ENCODE measurements around the gene NAXE.

The NAXE gene

GRCh38 chr1:156594190-156594589, 2.6 kb downstream of the NAXE start:
- no peak for TF ChIP-seq ZFX (IDR thresholded peaks at IDR 0.05; ENCODE audit: borderline replicate concordance)
- TF ChIP-seq CTCF (IDR thresholded peaks at IDR 0.05): no peak
- peak overlapping the region; percentile 89 for H3K27ac ChIP-seq

- TF ChIP-seq CTCF (IDR thresholded peaks at IDR 0.05) (no peak), ZFX (IDR thresholded peaks at IDR 0.05; ENCODE audit: borderline replicate concordance) (no peak)
- peak overlapping the region; percentile 89 for H3K27ac ChIP-seq
Observed at GRCh38 chr1:156595016-156595415, 3.4 kb downstream of the NAXE start.

GRCh38 chr1:156596426-156596825, 4.8 kb downstream of the NAXE start:
- no peak for TF ChIP-seq CTCF (IDR thresholded peaks at IDR 0.05)
- no peak for TF ChIP-seq ZFX (IDR thresholded peaks at IDR 0.05; ENCODE audit: borderline replicate concordance)
- H3K27ac ChIP-seq: peak overlapping the region; percentile 89

DNA sequence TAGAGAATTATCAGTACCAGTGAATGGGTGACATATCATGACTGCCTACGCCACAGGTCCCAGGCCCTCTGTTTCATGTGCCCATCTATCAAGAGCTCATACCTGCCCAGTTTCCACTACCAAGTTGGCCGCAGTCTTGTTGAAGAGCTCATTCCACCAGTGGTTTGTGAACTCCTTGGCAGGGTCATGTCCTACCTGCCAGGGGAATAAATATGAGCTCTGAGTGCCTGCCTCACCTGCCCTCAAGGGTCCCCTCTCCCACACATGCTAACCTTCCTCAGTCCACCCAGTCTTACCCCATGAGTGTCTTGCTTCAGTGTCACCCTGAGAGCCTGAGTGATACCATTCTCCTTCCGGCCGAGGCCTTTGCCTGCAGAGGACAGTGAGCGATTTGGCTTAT, 6.5 kb downstream of the NAXE start:
- TF ChIP-seq CTCF (IDR thresholded peaks at IDR 0.05) (no peak), ZFX (IDR thresholded peaks at IDR 0.05; ENCODE audit: borderline replicate concordance) (no peak)
- peak overlapping the region; percentile 14; the same call in 1 of the 2 replicates for H3K27ac ChIP-seq

GRCh38 chr1:156598731-156599432, 7.3 kb downstream of the NAXE start:
- peak overlapping the region; percentile 86; the same call in 1 of the 2 replicates for H3K27ac ChIP-seq
- TF ChIP-seq ZFX (IDR thresholded peaks at IDR 0.05; ENCODE audit: borderline replicate concordance) (no peak), CTCF (IDR thresholded peaks at IDR 0.05) (no peak)

DNA sequence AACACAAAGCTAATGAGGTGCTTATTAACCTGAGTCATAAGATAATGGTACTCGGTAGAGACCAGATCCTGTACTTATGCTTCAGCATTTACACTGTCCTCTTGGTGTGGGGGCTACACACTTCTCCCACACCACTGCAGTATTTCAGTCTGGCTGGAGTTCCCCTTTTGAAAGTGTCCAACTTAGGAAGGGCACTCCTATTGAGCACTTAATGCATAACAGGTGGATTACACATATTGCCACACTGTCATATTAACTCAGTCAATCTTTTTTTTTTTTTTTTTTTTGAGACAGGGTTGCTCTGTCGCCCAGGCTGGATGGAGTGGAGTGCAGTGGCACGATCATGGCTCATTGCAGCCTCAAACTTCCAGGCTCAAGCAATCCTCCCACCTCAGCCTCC, 8.2 kb downstream of the NAXE start:
- H3K27ac ChIP-seq: peak overlapping the region; percentile 86
- TF ChIP-seq ZFX (IDR thresholded peaks at IDR 0.05; ENCODE audit: borderline replicate concordance): no peak
- peak; percentile 34; the same call in 1 of the 2 replicates for TF ChIP-seq CTCF (IDR thresholded peaks at IDR 0.05)

GRCh38 chr1:156600733-156601121, 9.2 kb downstream of the NAXE start:
- H3K27ac ChIP-seq: peak overlapping the region; percentile 86
- TF ChIP-seq ZFX (IDR thresholded peaks at IDR 0.05; ENCODE audit: borderline replicate concordance) (no peak), CTCF (IDR thresholded peaks at IDR 0.05) (no peak)

All from 22Rv1 (cell line).